Esophagus muscularis mucosa (tissue), 3 donors: ENCODE measurements around the gene TES.

ENCODE experiments used
- CTCF ChIP-seq, 3 experiments: fragments of 200-600 bp in 2 of 3; fragments of 450-650 bp in 1 of 3; sonication (generic) in 2 of 3; IDR thresholded peaks; one replicate each; pipeline ENCODE4 v1.5.1; 2017 to 2019; ENCODE audit warnings: antibody characterized with exemption in 3 of 3, mild to moderate bottlenecking in 2 of 3, moderate library complexity in 1 of 3
- POLR2AphosphoS5 ChIP-seq, 2 donors: sonication (generic); formaldehyde crosslinking; IDR thresholded peaks; one replicate each; pipeline ENCODE4 v1.6.1; 2017; ENCODE audit warnings: antibody characterized with exemption in 2 of 2

GRCh38 chr7:116306409-116307048 lies 96.2 kb downstream of the TES start:
- TF ChIP-seq POLR2AphosphoS5 (IDR thresholded peaks at IDR 0.05) = no peak
- no peak for TF ChIP-seq CTCF (IDR thresholded peaks at IDR 0.05)
